Thyroid gland (tissue), 4 donors: Measurements from ENCODE around the gene PRKCE.

Experiments
- POLR2A ChIP-seq, 2 donors: fragments of 450-650 bp; IDR thresholded peaks; one replicate each; pipeline ENCODE4 v1.6.1; 2017; ENCODE audit warnings: antibody characterized with exemption in 2 of 2, mild to moderate bottlenecking in 2 of 2, moderate library complexity in 1 of 2
- TF ChIP-seq, protein P1 (sequence below), 6 experiments: fragments of 200-600 bp in 3 of 6; fragments of 450-650 bp in 3 of 6; sonication (generic) in 3 of 6; IDR thresholded peaks; one replicate each; pipeline ENCODE4 v1.5.1; 2016 to 2019; ENCODE audit warnings: antibody characterized with exemption in 6 of 6, mild to moderate bottlenecking in 2 of 6, inconsistent platforms in 1 of 6, moderate library complexity in 1 of 6

DNA sequence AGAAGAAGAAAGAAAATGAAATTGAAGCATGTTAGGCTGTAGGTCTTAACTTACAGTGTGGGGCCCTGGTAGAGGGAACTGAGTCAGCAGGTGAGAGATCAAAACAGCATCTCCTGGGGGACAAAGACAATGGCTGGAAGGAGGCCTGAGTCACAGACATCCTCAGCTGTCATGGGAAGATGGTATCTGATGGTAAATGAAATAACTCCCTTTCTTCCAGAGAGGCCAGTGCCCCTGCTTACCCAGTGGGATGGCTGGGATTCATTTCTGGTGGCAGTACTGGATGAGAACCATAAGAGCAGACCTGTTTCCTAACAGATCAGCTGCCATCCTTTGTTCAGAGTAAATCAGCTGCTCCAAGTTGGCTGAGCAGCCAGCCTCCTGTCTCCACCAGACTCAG is 394.4 kb downstream of the PRKCE start:
- TF ChIP-seq, protein P1, sequence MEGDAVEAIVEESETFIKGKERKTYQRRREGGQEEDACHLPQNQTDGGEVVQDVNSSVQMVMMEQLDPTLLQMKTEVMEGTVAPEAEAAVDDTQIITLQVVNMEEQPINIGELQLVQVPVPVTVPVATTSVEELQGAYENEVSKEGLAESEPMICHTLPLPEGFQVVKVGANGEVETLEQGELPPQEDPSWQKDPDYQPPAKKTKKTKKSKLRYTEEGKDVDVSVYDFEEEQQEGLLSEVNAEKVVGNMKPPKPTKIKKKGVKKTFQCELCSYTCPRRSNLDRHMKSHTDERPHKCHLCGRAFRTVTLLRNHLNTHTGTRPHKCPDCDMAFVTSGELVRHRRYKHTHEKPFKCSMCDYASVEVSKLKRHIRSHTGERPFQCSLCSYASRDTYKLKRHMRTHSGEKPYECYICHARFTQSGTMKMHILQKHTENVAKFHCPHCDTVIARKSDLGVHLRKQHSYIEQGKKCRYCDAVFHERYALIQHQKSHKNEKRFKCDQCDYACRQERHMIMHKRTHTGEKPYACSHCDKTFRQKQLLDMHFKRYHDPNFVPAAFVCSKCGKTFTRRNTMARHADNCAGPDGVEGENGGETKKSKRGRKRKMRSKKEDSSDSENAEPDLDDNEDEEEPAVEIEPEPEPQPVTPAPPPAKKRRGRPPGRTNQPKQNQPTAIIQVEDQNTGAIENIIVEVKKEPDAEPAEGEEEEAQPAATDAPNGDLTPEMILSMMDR (IDR thresholded peaks at IDR 0.05): no peak
- no peak for TF ChIP-seq POLR2A (IDR thresholded peaks at IDR 0.05)
